ENCODE data around the gene FTO. TPM values are rescaled to one million over a fixed set of nuclear protein-coding genes. Genes with fewer than 3 reads are reported as not detected.

FTO gene
- total and polyA plus RNA-seq, 4 experiments from 2014 or later = 61.5 to 126 (median 69.7) TPM

DNA sequence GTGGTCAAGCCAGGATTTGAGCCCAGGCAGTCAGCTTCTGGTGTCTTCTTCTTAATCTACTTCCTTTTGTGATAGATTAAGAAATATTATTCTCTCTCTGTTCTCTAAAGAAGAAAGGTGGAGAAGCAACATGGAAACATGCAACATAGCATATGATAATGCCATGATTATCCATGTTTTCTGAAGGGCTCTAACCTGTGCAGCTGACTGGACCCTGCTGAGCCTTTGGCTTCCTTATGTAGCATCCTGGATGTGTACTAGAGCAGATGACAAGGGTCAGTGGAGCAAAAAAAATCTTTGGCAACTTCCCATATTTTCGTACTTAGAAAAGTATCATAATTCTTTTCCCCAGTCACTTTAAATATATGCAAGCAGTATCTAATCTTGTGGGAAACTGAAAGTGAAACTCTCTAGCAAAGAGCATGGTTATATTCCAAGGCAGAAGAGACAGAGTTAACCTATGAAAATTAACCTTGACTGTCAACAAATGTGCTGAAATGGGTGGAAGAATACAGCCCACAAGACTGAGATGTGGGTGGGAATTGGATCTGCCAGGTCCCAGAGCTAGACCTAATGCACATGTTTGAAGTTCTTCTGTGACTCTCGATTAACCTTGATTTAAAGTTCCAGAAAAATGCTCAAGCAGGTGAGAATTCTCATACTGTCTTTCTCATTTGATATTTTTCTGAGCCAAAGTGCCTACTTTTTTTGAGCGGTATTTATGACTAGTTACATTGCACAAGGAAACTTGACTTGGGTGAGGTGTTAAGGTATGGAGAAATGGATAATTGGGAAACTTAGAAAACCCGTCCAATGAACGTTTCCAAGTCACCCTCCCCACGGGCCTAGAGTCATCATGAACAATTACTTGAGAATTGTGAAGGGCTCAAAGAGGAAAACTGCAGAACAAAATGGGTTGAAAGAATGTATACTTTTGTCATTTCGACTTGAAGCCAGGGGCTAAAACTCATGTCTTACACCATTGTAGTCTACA, 248.6 kb downstream of the FTO start:
- peak overlapping the region in 1 of 2 donors; percentile 5 for H3K4me3 ChIP-seq (ENCODE audit: low read length in 2 of 2)
- peaks cover 16 to 21% of the 10 kb centered on the region in 2 donors for H3K36me3 Mint-ChIP-seq
- ChIA-PET CTCF (ENCODE audit: partially characterized antibody) (no interaction called here), POLR2A (ENCODE audit: partially characterized antibody) (no interaction called here)
- H3K27me3 ChIP-seq (ENCODE audit: insufficient read depth, low read length) = no peaks in the 10 kb centered on the region
- peak overlapping the region; percentile 20 to 85 (median 68) for H3K27ac Mint-ChIP-seq
- H3K4me1 ChIP-seq (ENCODE audit: insufficient read depth, low read length) = peaks cover 8% of the 10 kb centered on the region
- intact Hi-C loops (cut with micrococcal nuclease) = no loop called here
- no peak overlapping the region for H3K27ac ChIP-seq (ENCODE audit: low read depth, low read length)
- H3K9me3 Mint-ChIP-seq = no peaks in the 10 kb centered on the region
- no peaks in the 10 kb centered on the region for H3K9me3 ChIP-seq (ENCODE audit: control insufficient read depth in 1 of 2, low read length in 2 of 2)
- H3K36me3 ChIP-seq (ENCODE audit: insufficient read depth, low read length) = no peaks in the 10 kb centered on the region
- H3K27me3 Mint-ChIP-seq = no peaks in the 10 kb centered on the region
- peaks cover 22 to 42% (median 27%) of the 10 kb centered on the region in 4 donors for H3K4me1 Mint-ChIP-seq
- peak overlapping the region; percentile 75 to 86 (median 82) for H3K4me3 Mint-ChIP-seq
- DNase-seq = peak in 3 of 5 donors; percentile 12 to 24 (median 17)

DNA sequence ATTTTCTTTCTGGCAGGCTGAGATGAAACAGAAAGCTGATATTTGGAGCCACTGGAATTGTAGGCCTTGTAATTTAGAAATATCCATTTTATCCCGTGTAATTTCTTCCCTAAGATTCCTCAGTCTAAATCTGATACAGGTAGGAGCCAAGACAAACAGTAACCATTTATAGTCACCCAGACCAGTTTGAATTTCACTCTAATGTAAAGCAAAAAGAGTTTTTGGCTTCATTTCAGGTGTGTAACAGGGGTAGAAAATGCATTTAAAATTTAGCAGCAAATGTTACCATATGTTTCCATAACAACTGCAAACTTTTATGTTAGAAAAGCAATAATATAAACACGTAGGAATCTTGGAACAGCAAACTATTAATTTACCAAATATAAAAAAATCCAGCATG, 249.4 kb downstream of the FTO start:
- Histone ChIP-seq H3K27me3 (ENCODE audit: insufficient read depth, low read length) (no peaks in the 10 kb centered on the region), H3K9me3 (ENCODE audit: control insufficient read depth in 1 of 2, low read length in 2 of 2) (no peaks in the 10 kb centered on the region), H3K36me3 (ENCODE audit: insufficient read depth, low read length) (no peaks in the 10 kb centered on the region), H3K27ac (ENCODE audit: low read depth, low read length) (no peak overlapping the region), H3K4me3 (ENCODE audit: low read length in 2 of 2) (no peak overlapping the region), H3K4me1 (ENCODE audit: insufficient read depth, low read length) (peaks cover 8% of the 10 kb centered on the region)
- CTCF ChIA-PET (ENCODE audit: partially characterized antibody) = no interaction called here
- Mint-ChIP-seq H3K27me3 (no peaks in the 10 kb centered on the region), H3K27ac (no peak overlapping the region), H3K9me3 (no peaks in the 10 kb centered on the region), H3K4me3 (peak overlapping the region in 2 of 8 donors; percentile 80 to 86), H3K4me1 (peaks cover 20 to 42% (median 25%) of the 10 kb centered on the region in 4 donors), H3K36me3 (peaks cover 16 to 21% of the 10 kb centered on the region in 2 donors)
- no peak for DNase-seq
- POLR2A ChIA-PET (ENCODE audit: partially characterized antibody) = no interaction called here
- intact Hi-C loops (cut with micrococcal nuclease) = no loop called here

DNA sequence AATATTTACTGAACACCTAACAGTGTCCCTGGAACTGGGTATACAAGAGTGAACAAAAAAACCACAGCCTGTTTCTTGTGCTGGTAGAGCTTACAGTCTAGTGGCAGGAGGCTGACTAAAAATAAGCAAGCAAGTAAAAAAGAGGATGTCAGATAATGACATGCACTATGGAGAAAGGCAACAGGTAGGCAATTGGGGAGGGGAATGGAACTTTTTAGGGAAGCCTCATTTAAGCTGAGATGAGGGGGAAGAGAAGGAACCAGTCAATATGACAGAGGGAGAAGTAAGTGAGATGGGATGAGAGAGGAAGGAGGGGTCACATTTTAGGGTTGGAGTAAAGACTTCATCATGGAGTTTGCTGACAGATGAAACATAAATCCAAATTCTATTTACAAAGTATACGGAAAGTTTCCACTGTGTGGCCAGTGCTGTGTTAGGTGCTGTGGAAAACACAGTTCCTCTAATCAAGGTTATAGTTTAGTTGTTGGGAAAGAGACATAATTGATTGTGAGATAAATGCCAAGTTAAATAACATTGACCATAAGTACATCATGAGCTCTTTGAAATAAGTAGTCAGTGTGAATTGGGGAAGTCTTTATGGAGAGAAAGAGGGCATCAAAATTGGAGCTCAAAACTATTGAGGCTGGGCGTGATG, 251.4 kb downstream of the FTO start:
- H3K27me3 Mint-ChIP-seq = no peaks in the 10 kb centered on the region
- H3K4me3 Mint-ChIP-seq = no peak overlapping the region
- H3K27ac ChIP-seq (ENCODE audit: low read depth, low read length) = no peak overlapping the region
- H3K4me1 Mint-ChIP-seq = peaks cover 15 to 32% (median 20%) of the 10 kb centered on the region in 4 donors
- CTCF ChIA-PET (ENCODE audit: partially characterized antibody) = no interaction called here
- H3K36me3 Mint-ChIP-seq = peaks cover 16 to 21% of the 10 kb centered on the region in 2 donors
- H3K4me1 ChIP-seq (ENCODE audit: insufficient read depth, low read length) = peaks cover 8% of the 10 kb centered on the region
- H3K27ac Mint-ChIP-seq = peak overlapping the region in 2 of 7 donors; percentile 10 to 39
- no peaks in the 10 kb centered on the region for H3K36me3 ChIP-seq (ENCODE audit: insufficient read depth, low read length)
- no peaks in the 10 kb centered on the region for H3K9me3 Mint-ChIP-seq
- intact Hi-C loops (cut with micrococcal nuclease) = no loop called here
- POLR2A ChIA-PET (ENCODE audit: partially characterized antibody) = no interaction called here
- DNase-seq = no peak
- H3K4me3 ChIP-seq (ENCODE audit: low read length in 2 of 2) = no peak overlapping the region
- H3K9me3 ChIP-seq (ENCODE audit: control insufficient read depth in 1 of 2, low read length in 2 of 2) = no peaks in the 10 kb centered on the region
- no peaks in the 10 kb centered on the region for H3K27me3 ChIP-seq (ENCODE audit: insufficient read depth, low read length)

DNA sequence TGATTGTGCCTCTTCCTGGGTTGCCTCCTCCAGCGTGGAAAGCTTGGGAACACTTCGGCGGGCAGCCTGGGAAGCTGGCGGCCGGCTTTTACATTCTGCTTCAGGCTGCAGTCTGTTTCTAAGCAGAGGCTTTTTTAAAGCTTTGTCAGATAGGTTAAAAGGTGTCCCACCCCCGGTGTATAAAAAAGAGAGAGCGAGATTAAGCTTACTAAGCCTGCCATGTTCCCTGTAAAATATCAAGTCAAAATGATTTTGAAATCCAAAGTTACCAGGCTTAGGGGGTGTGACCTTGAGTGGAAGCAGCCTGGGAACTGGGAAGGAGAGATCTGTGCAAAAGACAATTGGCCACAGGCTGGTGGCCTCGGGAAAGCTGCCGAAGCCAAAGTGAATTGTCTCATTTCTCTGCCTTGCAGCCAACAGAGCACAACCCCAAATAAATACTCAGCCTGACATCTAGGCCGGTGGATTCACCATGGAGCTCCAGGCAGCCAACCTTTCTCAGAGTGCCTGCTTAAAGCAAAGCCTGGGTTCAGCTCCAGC, 254.5 kb downstream of the FTO start:
- ChIA-PET CTCF (ENCODE audit: partially characterized antibody) (interaction anchor here (1.6 kb wide), 1 partner anchor 9 kb away, joined by 4 read pairs; no protein-coding TSS in a partner anchor), POLR2A (ENCODE audit: partially characterized antibody) (no interaction called here)
- no peak overlapping the region for H3K27ac Mint-ChIP-seq

DNA sequence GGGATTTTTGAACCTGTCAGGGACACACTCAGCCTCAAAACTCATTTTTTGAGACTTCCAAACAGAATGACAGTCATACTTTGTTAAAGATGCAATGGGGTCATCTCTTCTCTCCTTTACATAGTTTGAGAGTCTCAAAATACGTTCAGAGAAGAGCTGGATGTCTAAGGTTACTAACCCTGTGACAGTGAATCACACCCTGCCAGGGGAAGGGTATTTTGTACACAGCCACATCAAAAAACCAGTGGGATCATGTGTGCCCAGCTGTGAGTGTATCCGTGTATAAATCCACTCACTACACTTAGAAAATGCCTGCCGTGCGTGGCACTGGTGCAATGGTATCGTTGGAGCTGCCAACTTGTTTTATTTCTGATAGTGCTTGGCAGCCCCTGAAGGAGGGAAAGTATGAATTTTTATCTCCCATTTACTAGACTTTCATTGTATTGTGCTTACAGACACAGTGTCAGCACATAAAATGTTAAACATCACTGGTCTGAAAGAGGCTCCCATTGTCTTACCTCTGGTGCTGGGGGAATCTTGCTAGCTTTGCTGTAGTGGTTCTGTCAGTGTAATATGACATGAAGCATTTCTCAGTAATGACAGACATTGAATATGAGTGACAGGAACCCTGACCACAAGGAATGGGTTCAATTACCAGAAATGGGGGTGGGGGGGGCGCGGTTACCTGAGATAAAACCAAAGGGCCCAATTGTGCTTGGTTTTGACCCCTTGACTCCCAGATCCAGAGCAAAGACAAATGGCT, 256.3 kb downstream of the FTO start:
- DNase-seq = no peak
- peaks cover 0 to 3% (median 0%) of the 10 kb centered on the region in 4 donors for H3K4me1 Mint-ChIP-seq
- ChIA-PET POLR2A (ENCODE audit: partially characterized antibody) (no interaction called here), CTCF (ENCODE audit: partially characterized antibody) (no interaction called here)
- no peaks in the 10 kb centered on the region for H3K9me3 ChIP-seq (ENCODE audit: control insufficient read depth in 1 of 2, low read length in 2 of 2)
- no peak overlapping the region for H3K4me3 Mint-ChIP-seq
- no peaks in the 10 kb centered on the region for H3K27me3 Mint-ChIP-seq
- H3K27ac Mint-ChIP-seq = no peak overlapping the region
- H3K27ac ChIP-seq (ENCODE audit: low read depth, low read length) = no peak overlapping the region
- H3K9me3 Mint-ChIP-seq = no peaks in the 10 kb centered on the region
- H3K27me3 ChIP-seq (ENCODE audit: insufficient read depth, low read length) = no peaks in the 10 kb centered on the region
- intact Hi-C loops (cut with micrococcal nuclease) = no loop called here
- H3K4me3 ChIP-seq (ENCODE audit: low read length in 2 of 2) = no peak overlapping the region
- H3K4me1 ChIP-seq (ENCODE audit: insufficient read depth, low read length) = no peaks in the 10 kb centered on the region
- H3K36me3 ChIP-seq (ENCODE audit: insufficient read depth, low read length) = no peaks in the 10 kb centered on the region
- H3K36me3 Mint-ChIP-seq = peaks cover 9% of the 10 kb centered on the region in 2 donors

More for the DNA sequence above, 254.5 kb downstream of the FTO start:
- no peaks in the 10 kb centered on the region for H3K27me3 Mint-ChIP-seq
- H3K9me3 Mint-ChIP-seq = no peaks in the 10 kb centered on the region
- H3K4me3 Mint-ChIP-seq = no peak overlapping the region
- Histone ChIP-seq H3K36me3 (ENCODE audit: insufficient read depth, low read length) (no peaks in the 10 kb centered on the region), H3K9me3 (ENCODE audit: control insufficient read depth in 1 of 2, low read length in 2 of 2) (no peaks in the 10 kb centered on the region), H3K27me3 (ENCODE audit: insufficient read depth, low read length) (no peaks in the 10 kb centered on the region), H3K4me3 (ENCODE audit: low read length in 2 of 2) (no peak overlapping the region), H3K27ac (ENCODE audit: low read depth, low read length) (no peak overlapping the region), H3K4me1 (ENCODE audit: insufficient read depth, low read length) (no peaks in the 10 kb centered on the region)
- intact Hi-C loops (cut with micrococcal nuclease) = no loop called here
- H3K36me3 Mint-ChIP-seq = peaks cover 19 to 21% of the 10 kb centered on the region in 2 donors
- H3K4me1 Mint-ChIP-seq = peaks cover 0 to 6% (median 2%) of the 10 kb centered on the region in 4 donors
- DNase-seq = no peak

DNA sequence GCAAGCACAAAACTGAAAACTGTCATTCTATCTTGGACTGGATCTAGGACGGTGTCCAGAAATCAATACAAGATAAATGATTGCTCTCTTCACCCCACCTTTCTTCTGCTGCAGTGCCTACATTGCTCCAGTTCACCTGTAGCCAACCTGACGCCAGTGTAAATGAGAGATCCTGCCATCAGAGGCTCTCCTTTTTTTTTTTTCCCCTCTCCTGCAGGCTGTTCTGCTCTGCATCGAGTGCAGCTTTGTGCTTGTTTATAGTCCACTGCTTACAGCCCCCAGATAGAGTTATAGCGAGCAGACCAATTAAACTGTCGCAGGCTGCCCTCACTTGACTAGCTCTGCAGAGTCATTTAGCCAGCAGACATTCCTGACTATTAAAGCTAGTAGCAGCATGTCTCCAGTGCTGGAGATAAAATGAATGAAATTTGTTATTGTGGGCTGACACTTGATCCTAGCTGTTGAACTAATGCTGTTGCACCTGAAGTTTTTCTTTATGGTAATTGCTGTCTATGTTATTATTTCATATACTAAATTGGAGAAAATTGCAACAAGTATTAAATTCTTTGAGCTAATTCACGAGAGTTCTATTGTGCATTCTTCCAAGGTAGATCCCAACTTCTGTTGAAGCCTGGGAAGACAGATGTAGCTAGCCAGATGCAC, 257.1 kb downstream of the FTO start:
- POLR2A ChIA-PET (ENCODE audit: partially characterized antibody) = no interaction called here
- CTCF ChIA-PET (ENCODE audit: partially characterized antibody) = no interaction called here
- no peaks in the 10 kb centered on the region for H3K4me1 ChIP-seq (ENCODE audit: insufficient read depth, low read length)
- Mint-ChIP-seq H3K4me1 (peaks cover 0 to 3% (median 0%) of the 10 kb centered on the region in 4 donors), H3K9me3 (no peaks in the 10 kb centered on the region), H3K36me3 (peaks cover 4 to 7% of the 10 kb centered on the region in 2 donors), H3K27me3 (no peaks in the 10 kb centered on the region), H3K27ac (no peak overlapping the region), H3K4me3 (no peak overlapping the region)
- no peak overlapping the region for H3K27ac ChIP-seq (ENCODE audit: low read depth, low read length)
- no peaks in the 10 kb centered on the region for H3K36me3 ChIP-seq (ENCODE audit: insufficient read depth, low read length)
- H3K4me3 ChIP-seq (ENCODE audit: low read length in 2 of 2) = no peak overlapping the region
- no peaks in the 10 kb centered on the region for H3K9me3 ChIP-seq (ENCODE audit: control insufficient read depth in 1 of 2, low read length in 2 of 2)
- DNase-seq = no peak
- intact Hi-C loops (cut with micrococcal nuclease) = no loop called here
- no peaks in the 10 kb centered on the region for H3K27me3 ChIP-seq (ENCODE audit: insufficient read depth, low read length)

Measured in CD4-positive, alpha-beta memory T cell (primary cell).